ENCODE results near the gene DBR1.

- TF ChIP-seq BHLHE40 (IDR thresholded peaks at IDR 0.05; ENCODE audit: borderline replicate concordance) (no peak), ELF4 (IDR thresholded peaks at IDR 0.05) (no peak), HDGF (IDR thresholded peaks at IDR 0.05; ENCODE audit: borderline replicate concordance) (no peak), FOXA1 (IDR thresholded peaks at IDR 0.05) (no peak), CTBP1 (IDR thresholded peaks at IDR 0.05; ENCODE audit: borderline replicate concordance) (no peak), SUZ12 (IDR thresholded peaks at IDR 0.05) (no peak), FOXK2 (IDR thresholded peaks at IDR 0.05) (no peak), TARDBP (IDR thresholded peaks at IDR 0.05) (no peak), FOXM1 (IDR thresholded peaks at IDR 0.05; ENCODE audit: borderline replicate concordance) (no peak), NFRKB (IDR thresholded peaks at IDR 0.05) (no peak), ZNF384 (IDR thresholded peaks at IDR 0.05) (no peak), PKNOX1 (IDR thresholded peaks at IDR 0.05) (no peak), SP1 (IDR thresholded peaks at IDR 0.05) (no peak)
These were observed 33.8 kb downstream of the DBR1 start for GRCh38 chr3:138140940-138141339.

Measured in HEK293T (cell line).